A673 (cell line): Measurements from ENCODE around the gene KATNAL1. TPM values are rescaled to one million over a fixed set of nuclear protein-coding genes. Genes with fewer than 3 reads are reported as not detected.
A peak's percentile ranks its signal among the peaks of the same experiment; 100 is the strongest.
"Not testable (repeated sequence)": the region's sequence is repeated elsewhere in the genome, so short reads cannot be mapped to it uniquely, and the experiment has no call there.

ENCODE experiments used
- BruUV-seq: library from RNA; stranded (reverse); fragments of 400-500 nt; replicated peaks from 2 replicates; lab custom pipeline; 2021; lab: Mats Ljungman, UMichigan
- CTCF ChIA-PET: fragments of 300-600 bp; sonication (Branson Sonifier 250); formaldehyde crosslinking; loops from one replicate; lab custom pipeline; 2022; ENCODE audit warnings: antibody characterized with exemption; lab: Charles Lee
- POLR2A ChIA-PET: fragments of 300-600 bp; sonication (Branson Sonifier 250); formaldehyde crosslinking; loops from one replicate; lab custom pipeline; 2022; ENCODE audit warnings: antibody characterized with exemption; ENCODE audit not compliant: low non-redundant PET; lab: Charles Lee
- DNase-seq: peaks from one replicate; pipeline ENCODE4 v3.0.0-alpha.2; 2015; ENCODE audit warnings: low spot score
- H3K27ac ChIP-seq: fragments of 200-600 bp; sonication (generic); 2 replicates; pipeline ENCODE4 v1.5.1; 2016; ENCODE audit warnings: mixed run types, low read depth, mild to moderate bottlenecking, mixed read lengths, antibody characterized with exemption, low read length; ENCODE audit not compliant: poor library complexity, severe bottlenecking
- H3K27me3 ChIP-seq: fragments of 200-600 bp; sonication (generic); replicated peaks from 2 replicates; pipeline ENCODE4 v1.6.1; 2017; ENCODE audit warnings: mixed run types, low read depth, mild to moderate bottlenecking, mixed read lengths, antibody characterized with exemption, low read length; ENCODE audit not compliant: insufficient read depth, poor library complexity
- H3K36me3 ChIP-seq: fragments of 200-600 bp; sonication (generic); 2 replicates; pipeline ENCODE4 v1.6.1; 2016; ENCODE audit warnings: mixed run types, mild to moderate bottlenecking, mixed read lengths, antibody characterized with exemption, low read length; ENCODE audit not compliant: insufficient read depth, poor library complexity, severe bottlenecking
- H3K4me1 ChIP-seq: fragments of 200-600 bp; sonication (generic); 2 replicates; pipeline ENCODE4 v1.6.1; 2017; ENCODE audit warnings: mixed run types, mild to moderate bottlenecking, mixed read lengths, antibody characterized with exemption, low read length; ENCODE audit not compliant: insufficient read depth, poor library complexity, severe bottlenecking
- H3K4me3 ChIP-seq: fragments of 200-600 bp; sonication (generic); 2 replicates; pipeline ENCODE4 v1.5.1; 2016; ENCODE audit warnings: low read depth, mixed run types, mild to moderate bottlenecking, mixed read lengths, low read length; ENCODE audit not compliant: poor library complexity, severe bottlenecking
- H3K9me3 ChIP-seq: fragments of 200-600 bp; sonication (generic); 2 replicates; pipeline ENCODE4 v1.6.1; 2016; ENCODE audit warnings: mixed run types, low read depth, mild to moderate bottlenecking, mixed read lengths, antibody characterized with exemption, low read length; ENCODE audit not compliant: poor library complexity, severe bottlenecking
- EZH2 ChIP-seq: fragments of 200-600 bp; sonication (generic); IDR thresholded peaks from 2 replicates; pipeline ENCODE4 v1.6.1; 2017; ENCODE audit warnings: borderline replicate concordance, low read depth, mild to moderate bottlenecking, mixed read lengths, antibody characterized with exemption, low read length; ENCODE audit not compliant: poor library complexity, severe bottlenecking
- intact Hi-C: fragments of 100-400 bp; cut with micrococcal nuclease; formaldehyde crosslinking; loops from one replicate; pipeline ENCODE4 v1.10.0; 2022; ENCODE audit not compliant: unreplicated experiment
- total RNA-seq: library from RNA; stranded (reverse); gene quantifications from 2 replicates; pipeline ENCODE4 v1.2.3, GENCODE V29; 2021
- TF ChIP-seq, protein P1 (sequence below): fragments of 300-800, 200-600 bp; sonication (generic); conservative IDR thresholded peaks from 2 replicates; pipeline ENCODE4 v1.5.1; 2017; ENCODE audit warnings: low read depth, mild to moderate bottlenecking, antibody characterized with exemption, low read length, moderate library complexity, mixed read lengths

Gene KATNAL1
- total RNA-seq, 1 experiment from 2014 or later, result 63.0 TPM

GRCh38 chr13:30178976-30179375 lies 128.4 kb downstream of the KATNAL1 start:
- CTCF ChIA-PET, result no interaction called here
- intact Hi-C loops, result no loop called here
- DNase-seq, result no peak
- no TSS peak for BruUV-seq
- POLR2A ChIA-PET, result no interaction called here
- no peaks in the 10 kb centered on the region for H3K36me3 ChIP-seq
- H3K27me3 ChIP-seq, result no peaks in the 10 kb centered on the region
- H3K27ac ChIP-seq, result no peak overlapping the region
- H3K9me3 ChIP-seq, result no peaks in the 10 kb centered on the region
- no peak overlapping the region for H3K4me3 ChIP-seq
- H3K4me1 ChIP-seq, result peaks cover under 1% of the 10 kb centered on the region
- TF ChIP-seq, protein P1, sequence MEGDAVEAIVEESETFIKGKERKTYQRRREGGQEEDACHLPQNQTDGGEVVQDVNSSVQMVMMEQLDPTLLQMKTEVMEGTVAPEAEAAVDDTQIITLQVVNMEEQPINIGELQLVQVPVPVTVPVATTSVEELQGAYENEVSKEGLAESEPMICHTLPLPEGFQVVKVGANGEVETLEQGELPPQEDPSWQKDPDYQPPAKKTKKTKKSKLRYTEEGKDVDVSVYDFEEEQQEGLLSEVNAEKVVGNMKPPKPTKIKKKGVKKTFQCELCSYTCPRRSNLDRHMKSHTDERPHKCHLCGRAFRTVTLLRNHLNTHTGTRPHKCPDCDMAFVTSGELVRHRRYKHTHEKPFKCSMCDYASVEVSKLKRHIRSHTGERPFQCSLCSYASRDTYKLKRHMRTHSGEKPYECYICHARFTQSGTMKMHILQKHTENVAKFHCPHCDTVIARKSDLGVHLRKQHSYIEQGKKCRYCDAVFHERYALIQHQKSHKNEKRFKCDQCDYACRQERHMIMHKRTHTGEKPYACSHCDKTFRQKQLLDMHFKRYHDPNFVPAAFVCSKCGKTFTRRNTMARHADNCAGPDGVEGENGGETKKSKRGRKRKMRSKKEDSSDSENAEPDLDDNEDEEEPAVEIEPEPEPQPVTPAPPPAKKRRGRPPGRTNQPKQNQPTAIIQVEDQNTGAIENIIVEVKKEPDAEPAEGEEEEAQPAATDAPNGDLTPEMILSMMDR, result no peak
- TF ChIP-seq EZH2, result no peak

- intact Hi-C loops, result no loop called here
- DNase-seq, result no peak
- CTCF ChIA-PET, result no interaction called here
- Histone ChIP-seq H3K4me1 (peaks cover 22% of the 10 kb centered on the region), H3K4me3 (no peak overlapping the region), H3K9me3 (no peaks in the 10 kb centered on the region), H3K36me3 (no peaks in the 10 kb centered on the region), H3K27me3 (no peaks in the 10 kb centered on the region), H3K27ac (no peak overlapping the region)
- POLR2A ChIA-PET, result no interaction called here
- TF ChIP-seq, protein P1, result no peak
- no peak for TF ChIP-seq EZH2
- BruUV-seq, result no TSS peak
These were observed 132.2 kb downstream of the KATNAL1 start for GRCh38 chr13:30175166-30175565.

- peak overlapping the region; percentile 85 for H3K27ac ChIP-seq
- H3K36me3 ChIP-seq, BruUV-seq, CTCF ChIA-PET, H3K9me3 ChIP-seq, H3K4me3 ChIP-seq, H3K27me3 ChIP-seq, DNase-seq, POLR2A ChIA-PET, intact Hi-C loops: not testable (repeated sequence)
- H3K4me1 ChIP-seq, result peaks cover 22% of the 10 kb centered on the region
These were observed 133.1 kb downstream of the KATNAL1 start for GRCh38 chr13:30174250-30174649.

GRCh38 chr13:30173303-30173610 lies 134.1 kb downstream of the KATNAL1 start:
- Histone ChIP-seq H3K27ac (peak overlapping the region; percentile 85), H3K9me3 (no peaks in the 10 kb centered on the region), H3K4me3 (peak overlapping the region; percentile 13), H3K4me1 (peaks cover 22% of the 10 kb centered on the region), H3K36me3 (no peaks in the 10 kb centered on the region), H3K27me3 (no peaks in the 10 kb centered on the region)
- POLR2A ChIA-PET, result interaction anchor here (0.6 kb wide), 1 partner anchor 444 kb away, joined by 5 read pairs; no protein-coding TSS in a partner anchor
- TF ChIP-seq, protein P1, result no peak
- TF ChIP-seq EZH2, result no peak
- peak; percentile 89 for DNase-seq
- intact Hi-C loops, result no loop called here
- CTCF ChIA-PET, result interaction anchor here (0.7 kb wide), 1 partner anchor 9 kb away, joined by 4 read pairs; no protein-coding TSS in a partner anchor
- BruUV-seq, result no TSS peak
